HL-60 (cell line): ENCODE data around the gene PTPRN2.

Experiments used
- DNase-seq, 2 experiments: peaks; one replicate each; pipeline ENCODE4 v3.0.0-alpha.2; 2010 to 2020; ENCODE audit warnings: low read depth in 1 of 2, low spot score in 1 of 2
- H3K27ac ChIP-seq: fragments of 250-450 bp; sonication (Bioruptor Pico); replicated peaks from 2 replicates; pipeline ENCODE4 v1.5.1; 2020; ENCODE audit warnings: mild to moderate bottlenecking, moderate library complexity
- H3K27me3 ChIP-seq: fragments of 250-450 bp; sonication (Bioruptor Pico); 2 replicates; pipeline ENCODE4 v1.5.1; 2021; ENCODE audit warnings: mild to moderate bottlenecking, moderate library complexity; ENCODE audit not compliant: insufficient read depth, poor library complexity, severe bottlenecking
- H3K4me3 ChIP-seq: replicated peaks from 2 replicates; pipeline ENCODE4 v1.5.1; 2011; ENCODE audit warnings: mild to moderate bottlenecking, control low read depth, low read length; ENCODE audit not compliant: insufficient read depth
- GABPA ChIP-seq: IDR thresholded peaks from 2 replicates; pipeline ENCODE4 v1.6.1; 2012; ENCODE audit warnings: low read depth
- POLR2AphosphoS5 ChIP-seq: IDR thresholded peaks from 2 replicates; pipeline ENCODE4 v1.6.1; 2012; ENCODE audit warnings: low read depth
- SPI1 ChIP-seq: IDR thresholded peaks from 2 replicates; pipeline ENCODE4 v1.6.1; 2012; ENCODE audit warnings: low read depth, mild to moderate bottlenecking, borderline replicate concordance
- TF ChIP-seq, protein P1 (sequence below): IDR thresholded peaks from one replicate; pipeline ENCODE4 v1.5.1; 2011; ENCODE audit warnings: low read length, control low read depth, inconsistent platforms; ENCODE audit not compliant: insufficient read depth
- TF ChIP-seq, protein P2 (sequence below): IDR thresholded peaks from 2 replicates; pipeline ENCODE4 v1.6.1; 2012; ENCODE audit warnings: low read depth; ENCODE audit not compliant: insufficient replicate concordance

PTPRN2 gene

DNA sequence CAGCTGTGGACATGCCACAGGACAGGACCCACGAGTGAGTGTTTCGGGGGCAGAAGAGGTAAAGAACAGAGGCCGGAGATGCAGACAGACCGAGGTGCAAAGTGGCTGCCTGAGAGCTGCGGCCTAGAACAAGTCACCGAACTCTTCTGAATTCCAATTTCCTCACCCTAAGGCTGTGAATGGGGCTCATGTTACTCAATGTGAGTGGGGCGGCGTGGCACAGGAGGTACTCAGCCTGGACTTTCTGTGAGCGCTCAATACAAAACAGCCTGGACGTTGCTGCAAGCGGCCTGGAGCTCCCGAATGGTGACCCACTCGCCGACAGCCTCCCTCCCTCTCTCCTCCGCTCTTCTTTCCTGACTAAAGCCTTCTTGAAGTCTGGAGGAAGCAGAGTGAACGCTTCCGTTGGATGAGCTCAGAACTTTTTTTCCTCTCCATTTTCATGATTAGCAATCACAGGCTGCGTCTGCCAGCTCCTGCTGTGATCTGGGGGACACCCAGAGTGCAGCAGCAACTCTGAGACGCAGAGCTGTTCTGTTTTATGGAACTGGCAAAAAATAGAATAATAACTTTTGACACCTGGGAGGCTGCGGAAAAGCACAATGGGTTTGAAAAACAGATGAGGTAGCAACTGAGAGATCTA lies 108.5 kb downstream of the PTPRN2 start:
- DNase-seq: no peak
- TF ChIP-seq, protein P1, sequence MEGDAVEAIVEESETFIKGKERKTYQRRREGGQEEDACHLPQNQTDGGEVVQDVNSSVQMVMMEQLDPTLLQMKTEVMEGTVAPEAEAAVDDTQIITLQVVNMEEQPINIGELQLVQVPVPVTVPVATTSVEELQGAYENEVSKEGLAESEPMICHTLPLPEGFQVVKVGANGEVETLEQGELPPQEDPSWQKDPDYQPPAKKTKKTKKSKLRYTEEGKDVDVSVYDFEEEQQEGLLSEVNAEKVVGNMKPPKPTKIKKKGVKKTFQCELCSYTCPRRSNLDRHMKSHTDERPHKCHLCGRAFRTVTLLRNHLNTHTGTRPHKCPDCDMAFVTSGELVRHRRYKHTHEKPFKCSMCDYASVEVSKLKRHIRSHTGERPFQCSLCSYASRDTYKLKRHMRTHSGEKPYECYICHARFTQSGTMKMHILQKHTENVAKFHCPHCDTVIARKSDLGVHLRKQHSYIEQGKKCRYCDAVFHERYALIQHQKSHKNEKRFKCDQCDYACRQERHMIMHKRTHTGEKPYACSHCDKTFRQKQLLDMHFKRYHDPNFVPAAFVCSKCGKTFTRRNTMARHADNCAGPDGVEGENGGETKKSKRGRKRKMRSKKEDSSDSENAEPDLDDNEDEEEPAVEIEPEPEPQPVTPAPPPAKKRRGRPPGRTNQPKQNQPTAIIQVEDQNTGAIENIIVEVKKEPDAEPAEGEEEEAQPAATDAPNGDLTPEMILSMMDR: no peak
- TF ChIP-seq, protein P2, sequence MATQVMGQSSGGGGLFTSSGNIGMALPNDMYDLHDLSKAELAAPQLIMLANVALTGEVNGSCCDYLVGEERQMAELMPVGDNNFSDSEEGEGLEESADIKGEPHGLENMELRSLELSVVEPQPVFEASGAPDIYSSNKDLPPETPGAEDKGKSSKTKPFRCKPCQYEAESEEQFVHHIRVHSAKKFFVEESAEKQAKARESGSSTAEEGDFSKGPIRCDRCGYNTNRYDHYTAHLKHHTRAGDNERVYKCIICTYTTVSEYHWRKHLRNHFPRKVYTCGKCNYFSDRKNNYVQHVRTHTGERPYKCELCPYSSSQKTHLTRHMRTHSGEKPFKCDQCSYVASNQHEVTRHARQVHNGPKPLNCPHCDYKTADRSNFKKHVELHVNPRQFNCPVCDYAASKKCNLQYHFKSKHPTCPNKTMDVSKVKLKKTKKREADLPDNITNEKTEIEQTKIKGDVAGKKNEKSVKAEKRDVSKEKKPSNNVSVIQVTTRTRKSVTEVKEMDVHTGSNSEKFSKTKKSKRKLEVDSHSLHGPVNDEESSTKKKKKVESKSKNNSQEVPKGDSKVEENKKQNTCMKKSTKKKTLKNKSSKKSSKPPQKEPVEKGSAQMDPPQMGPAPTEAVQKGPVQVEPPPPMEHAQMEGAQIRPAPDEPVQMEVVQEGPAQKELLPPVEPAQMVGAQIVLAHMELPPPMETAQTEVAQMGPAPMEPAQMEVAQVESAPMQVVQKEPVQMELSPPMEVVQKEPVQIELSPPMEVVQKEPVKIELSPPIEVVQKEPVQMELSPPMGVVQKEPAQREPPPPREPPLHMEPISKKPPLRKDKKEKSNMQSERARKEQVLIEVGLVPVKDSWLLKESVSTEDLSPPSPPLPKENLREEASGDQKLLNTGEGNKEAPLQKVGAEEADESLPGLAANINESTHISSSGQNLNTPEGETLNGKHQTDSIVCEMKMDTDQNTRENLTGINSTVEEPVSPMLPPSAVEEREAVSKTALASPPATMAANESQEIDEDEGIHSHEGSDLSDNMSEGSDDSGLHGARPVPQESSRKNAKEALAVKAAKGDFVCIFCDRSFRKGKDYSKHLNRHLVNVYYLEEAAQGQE: no peak
- TF ChIP-seq POLR2AphosphoS5 (no peak), GABPA (no peak), SPI1 (no peak)
- no peaks in the 10 kb centered on the region for H3K27me3 ChIP-seq
- no peak overlapping the region for H3K4me3 ChIP-seq
- no peak overlapping the region for H3K27ac ChIP-seq

DNA sequence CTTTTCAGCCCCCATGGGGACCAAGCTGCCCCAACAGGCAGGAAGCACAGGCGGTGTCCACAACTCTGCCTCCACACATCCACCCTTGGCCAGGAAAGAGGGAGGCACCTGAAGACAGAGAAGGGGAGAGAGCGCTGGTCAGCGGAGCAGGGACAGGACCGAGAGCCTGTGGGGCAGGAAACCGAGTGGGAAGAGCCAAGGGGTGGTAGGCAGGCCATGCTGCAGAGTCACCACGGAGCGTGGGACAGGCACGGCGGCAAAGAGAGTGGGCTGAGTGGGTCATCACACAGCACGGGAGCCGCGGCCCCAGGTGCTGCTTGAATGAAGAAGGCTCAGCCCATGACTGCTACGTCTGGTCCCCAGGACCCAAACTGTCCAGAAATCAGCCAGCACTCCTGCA lies 109.8 kb downstream of the PTPRN2 start:
- DNase-seq: no peak
- H3K27me3 ChIP-seq: no peaks in the 10 kb centered on the region
- TF ChIP-seq, protein P1: no peak
- no peak for TF ChIP-seq GABPA
- TF ChIP-seq POLR2AphosphoS5: no peak
- no peak for TF ChIP-seq SPI1
- TF ChIP-seq, protein P2: no peak

DNA sequence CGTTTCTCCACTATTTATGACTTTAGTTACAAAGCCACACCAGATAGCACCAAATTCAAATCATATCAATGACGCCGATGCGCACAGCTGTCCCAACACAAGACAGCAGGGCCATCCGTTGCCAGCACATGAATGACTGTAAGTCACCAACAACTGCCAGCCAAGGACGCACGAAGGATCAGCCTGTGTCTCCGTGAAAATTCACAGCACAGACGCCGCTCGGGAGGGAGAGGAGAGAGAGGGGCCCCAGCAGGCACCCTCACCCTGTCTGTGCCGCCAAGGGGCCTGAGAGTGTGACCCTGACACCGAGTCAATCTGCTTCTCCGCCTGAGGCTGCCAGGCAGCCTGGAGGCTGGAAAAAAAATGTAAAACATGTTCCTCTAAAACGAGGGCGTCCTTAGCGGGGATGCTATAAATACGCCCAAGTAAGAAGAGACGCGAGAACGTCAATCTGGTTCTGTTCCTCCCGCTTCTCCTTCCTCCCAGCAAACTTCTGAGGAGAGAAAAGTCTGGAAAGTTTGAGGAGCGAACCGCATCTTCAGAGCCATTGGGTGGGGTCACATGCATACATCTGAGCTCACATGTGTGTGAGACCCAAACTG lies 111.2 kb downstream of the PTPRN2 start:
- DNase-seq: no peak
- TF ChIP-seq, protein P2: no peak
- H3K27ac ChIP-seq: no peak overlapping the region
- no peak overlapping the region for H3K4me3 ChIP-seq
- H3K27me3 ChIP-seq: no peaks in the 10 kb centered on the region

More for the DNA sequence above, 109.8 kb downstream of the PTPRN2 start:
- Histone ChIP-seq H3K27ac (no peak overlapping the region), H3K4me3 (no peak overlapping the region)
